AG10803 (cell line): ENCODE measurements around the gene RBM42.

Experiments used
- DNase-seq: peaks from one replicate; pipeline ENCODE4 v3.0.0; 2010; ENCODE audit warnings: low read depth
- H3K4me3 ChIP-seq: 2 replicates; pipeline ENCODE4 v1.5.1; 2011; ENCODE audit warnings: mild to moderate bottlenecking, low read length, control low read depth
- CTCF ChIP-seq: conservative IDR thresholded peaks from 2 replicates; pipeline ENCODE4 v1.5.1; 2011; ENCODE audit warnings: mild to moderate bottlenecking, low read length, control low read depth, inconsistent platforms

Gene RBM42

GRCh38 chr19:35637165-35637564 lies 8.3 kb downstream of the RBM42 start:
- no peak for DNase-seq
- H3K4me3 ChIP-seq: no peak overlapping the region
- TF ChIP-seq CTCF: no peak

- no peak for DNase-seq
- no peak for TF ChIP-seq CTCF
- H3K4me3 ChIP-seq: no peak overlapping the region
Measured at GRCh38 chr19:35639321-35639639, 10.4 kb downstream of the RBM42 start.

GRCh38 chr19:35639863-35640262 lies 11.0 kb downstream of the RBM42 start:
- DNase-seq: no peak
- H3K4me3 ChIP-seq: no peak overlapping the region
- TF ChIP-seq CTCF: no peak

GRCh38 chr19:35641515-35642151 lies 12.8 kb downstream of the RBM42 start, which contains the start of gene ETV2:
TSS of gene ETV2 (plus strand) at chr19:35641745. CDS start at chr19:35642461, 716 bp downstream.
- DNase-seq: no peak
- H3K4me3 ChIP-seq: no peak within 1 kb of the TSS
- TF ChIP-seq CTCF: no peak

GRCh38 chr19:35642312-35642711 lies 13.5 kb downstream of the RBM42 start:
- no peak for TF ChIP-seq CTCF
- no peak overlapping the region for H3K4me3 ChIP-seq

GRCh38 chr19:35642798-35643254 lies 14.0 kb downstream of the RBM42 start:
- DNase-seq: no peak
- TF ChIP-seq CTCF: no peak
- H3K4me3 ChIP-seq: peak overlapping the region; percentile 67

More at GRCh38 chr19:35642312-35642711, 13.5 kb downstream of the RBM42 start:
- DNase-seq: no peak
